Posterior vena cava (tissue), 2 donors: ENCODE measurements around the gene USHBP1. TPM values are rescaled to one million over a fixed set of nuclear protein-coding genes. Genes with fewer than 3 reads are reported as not detected.

Experiments used
- DNase-seq: peaks from one replicate; pipeline ENCODE4 v3.0.0-alpha.2; 2020; ENCODE audit warnings: low spot score
- intact Hi-C, 2 donors: fragments of 100-400 bp; cut with DNase I; formaldehyde crosslinking; loops; one replicate each; pipeline versions ENCODE4 v1.14.1 to v1.14.2; 2022 to 2023
- total RNA-seq, 2 donors: library from RNA; stranded (reverse); fragmentation: NEBNext Ultra II Directional; extraction: Animal tissue kit (Norgen Biotek cat#: 25700); gene quantifications; one replicate each; pipeline ENCODE4 v1.2.1, GENCODE V29; 2021
- donor health status: DM: yes; HTN: yes; CAD: no.
- donor health status: DM: yes; HTN: yes; CAD: no.

The USHBP1 gene
- total RNA-seq, 2 donors from 2014 or later, result 4.8 to 5.7 TPM

GRCh38 chr19:17202249-17202648, 62.3 kb downstream of the USHBP1 start:
- intact Hi-C loops, result no loop called here
- no peak for DNase-seq

- intact Hi-C loops, result no loop called here
- DNase-seq, result no peak
Observed at GRCh38 chr19:17200408-17201079, 64.0 kb downstream of the USHBP1 start.

Other genes starting within 250 kb of the USHBP1 start
- gene CPAMD8, start 237.9 kb downstream of the USHBP1 start, total RNA-seq, result 1 to 10 TPM; 6.2 to 6.3 TPM
- 1 to 10 TPM; 4.2 to 4.8 TPM for gene HAUS8, start 189.3 kb downstream of the USHBP1 start, total RNA-seq
- gene MYO9B, start 189.0 kb downstream of the USHBP1 start, total RNA-seq, result 100 to 1,000 TPM; 103 to 106 TPM
- gene USE1, start 49.4 kb downstream of the USHBP1 start, total RNA-seq, result 10 to 100 TPM; 16.4 to 17.6 TPM
- gene OCEL1, start 38.5 kb downstream of the USHBP1 start, total RNA-seq, result 10 to 100 TPM; 14.8 to 18.0 TPM
- 10 to 100 TPM; 21.2 to 22.8 TPM for gene NR2F6, start 18.8 kb downstream of the USHBP1 start, total RNA-seq
- 10 to 100 TPM; 62.9 to 64.6 TPM for gene BABAM1, start 2.7 kb upstream of the USHBP1 start, total RNA-seq
- under 1 TPM; 0.14 to 0.19 TPM for gene ANKLE1, start 17.2 kb upstream of the USHBP1 start, total RNA-seq
- gene ABHD8, start 38.7 kb upstream of the USHBP1 start, total RNA-seq, result 1 to 10 TPM; 7.4 to 7.8 TPM
- gene MRPL34, start 41.1 kb upstream of the USHBP1 start, total RNA-seq, result 10 to 100 TPM; 52.2 to 54.6 TPM
- gene DDA1, start 44.8 kb upstream of the USHBP1 start, total RNA-seq, result 10 to 100 TPM; 30.7 to 33.9 TPM
- gene ANO8, start 70.1 kb upstream of the USHBP1 start, total RNA-seq, result 10 to 100 TPM in 1 of 2 donors, 1 to 10 TPM in 1; 9.8 to 10.0 TPM
- 10 to 100 TPM; 12.7 to 15.8 TPM for gene GTPBP3, start 72.8 kb upstream of the USHBP1 start, total RNA-seq
- gene PLVAP, start 112.6 kb upstream of the USHBP1 start, total RNA-seq, result 100 to 1,000 TPM; 151 to 181 TPM
- under 1 TPM in 1 of 2 donors, not detected in 1; 0.52 TPM for gene CCDC194, start 129.5 kb upstream of the USHBP1 start, total RNA-seq
- 10 to 100 TPM; 37.8 to 82.9 TPM for gene BST2, start 140.9 kb upstream of the USHBP1 start, total RNA-seq
- 10 to 100 TPM; 24.4 to 30.3 TPM for gene MVB12A, start 155.3 kb upstream of the USHBP1 start, total RNA-seq
- under 1 TPM; 0.14 to 0.46 TPM for gene TMEM221, start 183.9 kb upstream of the USHBP1 start, total RNA-seq
- not detected for gene NXNL1, start 196.2 kb upstream of the USHBP1 start, total RNA-seq
- 10 to 100 TPM; 11.1 to 14.4 TPM for gene SLC27A1, start 205.8 kb upstream of the USHBP1 start, total RNA-seq
- 10 to 100 TPM; 39.8 to 48.7 TPM for gene PGLS, start 246.9 kb upstream of the USHBP1 start, total RNA-seq